Effector memory CD4-positive, alpha-beta T cell (primary cell): ENCODE measurements around the gene TMSB4X.
"Not testable (repeated sequence)": the region's sequence is repeated elsewhere in the genome, so short reads cannot be mapped to it uniquely, and the experiment has no call there.

Experiments used
- DNase-seq, 3 donors: peaks; one replicate each; pipeline ENCODE4 v3.0.0-alpha.2; 2020
- H3K27ac ChIP-seq: 2 replicates; pipeline ENCODE4 v1.7.0; 2013; ENCODE audit warnings: mild to moderate bottlenecking, low read length, moderate library complexity; ENCODE audit not compliant: insufficient read depth, poor library complexity, severe bottlenecking
- H3K27me3 ChIP-seq: replicated peaks from 2 replicates; pipeline ENCODE4 v1.7.0; 2013; ENCODE audit warnings: mild to moderate bottlenecking, low read length; ENCODE audit not compliant: insufficient read depth, control insufficient read depth, poor library complexity, severe bottlenecking
- H3K36me3 ChIP-seq: 2 replicates; pipeline ENCODE4 v1.7.0; 2013; ENCODE audit warnings: mild to moderate bottlenecking, low read length, moderate library complexity; ENCODE audit not compliant: control insufficient read depth, insufficient read depth
- H3K4me1 ChIP-seq: 2 replicates; pipeline ENCODE4 v1.7.0; 2013; ENCODE audit warnings: low read length, mild to moderate bottlenecking; ENCODE audit not compliant: control insufficient read depth, insufficient read depth, poor library complexity, severe bottlenecking
- H3K4me3 ChIP-seq: 2 replicates; pipeline ENCODE4 v1.7.0; 2013; ENCODE audit warnings: low read length, low read depth, mild to moderate bottlenecking; ENCODE audit not compliant: insufficient read depth, poor library complexity, severe bottlenecking
- H3K9me3 ChIP-seq: 2 replicates; pipeline ENCODE4 v1.7.0; 2013; ENCODE audit warnings: mild to moderate bottlenecking, low read length, moderate library complexity; ENCODE audit not compliant: control insufficient read depth
- total RNA-seq, 3 donors: gene quantifications; one replicate each; lab custom pipeline; 2026; lab: John Stamatoyannopoulos, UW

The TMSB4X gene
- 1,275 to 2,200 (median 1,375) reads per million in 3 donors for total RNA-seq

DNA sequence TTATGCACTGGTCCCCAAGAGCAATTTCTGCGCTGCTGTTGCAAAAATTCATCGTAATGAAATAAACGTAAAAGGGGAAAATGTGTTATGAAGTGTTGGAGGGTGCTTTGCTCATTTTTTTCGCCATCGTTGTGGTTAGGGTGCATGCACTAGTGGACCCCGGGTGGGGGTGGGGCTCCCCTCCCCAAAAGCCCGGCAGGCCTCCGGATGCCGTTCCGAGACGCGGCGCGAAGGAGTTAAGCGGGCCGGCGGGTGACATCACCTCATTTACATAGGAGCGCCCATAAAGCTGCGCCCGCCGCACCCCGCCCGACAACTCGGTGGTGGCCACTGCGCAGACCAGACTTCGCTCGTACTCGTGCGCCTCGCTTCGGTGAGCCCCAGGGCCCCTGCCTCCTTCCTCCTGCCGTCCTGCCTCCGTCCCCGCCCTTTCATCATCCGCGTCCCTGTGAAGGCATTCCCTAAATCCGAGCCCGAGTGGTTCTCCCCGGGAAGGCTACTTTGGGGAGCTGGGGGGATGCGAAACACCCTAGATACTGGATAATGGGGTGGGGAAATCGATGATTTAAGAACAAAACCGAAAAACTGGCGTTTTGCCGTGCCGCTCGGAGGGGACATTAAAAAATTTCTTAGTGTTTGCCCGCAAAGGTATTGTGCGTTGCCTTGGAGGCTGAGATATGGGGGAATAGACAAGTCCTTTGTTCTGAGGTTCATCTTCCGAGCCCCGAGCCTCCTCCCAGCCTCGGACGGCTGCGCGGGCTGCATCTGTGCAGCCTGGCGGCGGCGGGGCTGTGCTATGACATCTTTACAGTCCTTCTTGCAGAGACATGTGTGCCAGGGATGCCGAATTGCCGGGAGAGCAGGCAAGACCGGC, at the start of gene TMSB4X:
TSS of gene TMSB4X (plus strand) at position 315 of the 874 bp plus-strand sequence.
- Histone ChIP-seq H3K36me3 (peaks cover 13% of the 10 kb centered on the region), H3K27me3 (no peaks in the 10 kb centered on the region), H3K4me3 (peak within 1 kb of the TSS; percentile 71), H3K9me3 (no peaks in the 10 kb centered on the region), H3K27ac (peak within 1 kb of the TSS; percentile 90), H3K4me1 (peaks cover 18% of the 10 kb centered on the region)
- peak; percentile 67 to 74 (median 73) for DNase-seq

DNA sequence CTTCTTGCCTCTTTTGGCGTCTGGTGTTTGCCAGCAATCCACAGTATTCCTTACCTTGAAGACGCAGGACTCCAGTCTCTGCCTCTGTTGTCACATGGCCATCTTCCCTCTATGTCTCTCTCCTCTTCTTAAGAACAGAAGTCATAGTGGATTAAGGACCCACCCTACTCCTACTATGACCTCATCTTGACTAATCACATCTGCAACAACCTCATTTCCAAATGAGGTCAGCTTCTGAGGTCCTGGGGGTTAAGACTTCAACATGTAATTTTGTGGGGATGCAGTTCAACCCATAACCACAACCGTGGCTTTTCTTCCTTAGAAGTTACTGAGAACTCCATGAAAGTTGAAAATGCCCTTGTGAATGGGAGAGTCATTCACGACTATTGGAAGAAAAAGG, 45.2 kb upstream of the TMSB4X start:
- no peaks in the 10 kb centered on the region for H3K36me3 ChIP-seq
- no peaks in the 10 kb centered on the region for H3K9me3 ChIP-seq
- H3K4me3 ChIP-seq, result no peak overlapping the region
- no peak for DNase-seq
- no peaks in the 10 kb centered on the region for H3K27me3 ChIP-seq
- no peaks in the 10 kb centered on the region for H3K4me1 ChIP-seq
- H3K27ac ChIP-seq, result no peak overlapping the region

DNA sequence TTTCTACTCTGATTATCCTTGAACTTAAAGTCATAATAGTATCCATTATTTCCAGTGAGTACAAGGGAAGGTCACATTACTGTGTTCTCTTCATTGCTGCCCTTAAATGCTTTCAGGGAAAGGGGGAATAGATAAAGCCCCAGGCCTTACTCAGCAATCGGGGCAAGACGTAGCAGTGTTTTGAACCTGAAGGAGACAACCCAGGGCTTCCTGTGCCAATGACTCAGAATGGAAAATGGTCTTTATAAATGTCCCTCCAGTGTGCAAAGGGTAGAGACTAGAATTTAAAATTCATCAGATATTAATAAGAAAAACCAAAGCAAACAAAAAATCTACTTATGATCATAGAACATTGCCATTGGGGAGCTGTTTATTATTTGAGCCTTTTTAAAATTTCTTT, 44.8 kb upstream of the TMSB4X start:
- DNase-seq, result no peak
- Histone ChIP-seq H3K27ac (no peak overlapping the region), H3K9me3 (no peaks in the 10 kb centered on the region), H3K4me3 (no peak overlapping the region), H3K36me3 (no peaks in the 10 kb centered on the region), H3K4me1 (no peaks in the 10 kb centered on the region), H3K27me3 (no peaks in the 10 kb centered on the region)

DNA sequence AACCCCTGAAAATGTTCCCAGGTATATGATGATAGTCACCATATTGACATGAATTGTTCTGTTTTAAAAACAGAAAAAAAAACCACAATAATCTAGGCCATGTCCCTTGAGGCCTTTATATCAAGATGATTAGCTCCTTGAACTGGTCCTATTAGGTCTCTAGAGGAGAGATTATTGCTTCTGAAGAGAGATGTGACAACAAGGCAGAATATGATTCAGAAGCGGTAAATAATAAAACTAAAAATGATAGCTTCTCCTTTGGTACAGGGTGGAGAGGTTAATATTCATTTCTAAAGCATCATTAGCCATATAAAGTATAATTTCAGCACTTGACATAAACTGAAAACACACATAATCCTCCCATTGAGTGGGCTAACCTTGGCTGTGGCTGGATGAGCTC, 42.7 kb upstream of the TMSB4X start:
- Histone ChIP-seq H3K27me3 (no peaks in the 10 kb centered on the region), H3K4me1 (no peaks in the 10 kb centered on the region), H3K27ac (no peak overlapping the region), H3K36me3 (no peaks in the 10 kb centered on the region), H3K9me3 (no peaks in the 10 kb centered on the region), H3K4me3 (no peak overlapping the region)
- DNase-seq, result no peak

DNA sequence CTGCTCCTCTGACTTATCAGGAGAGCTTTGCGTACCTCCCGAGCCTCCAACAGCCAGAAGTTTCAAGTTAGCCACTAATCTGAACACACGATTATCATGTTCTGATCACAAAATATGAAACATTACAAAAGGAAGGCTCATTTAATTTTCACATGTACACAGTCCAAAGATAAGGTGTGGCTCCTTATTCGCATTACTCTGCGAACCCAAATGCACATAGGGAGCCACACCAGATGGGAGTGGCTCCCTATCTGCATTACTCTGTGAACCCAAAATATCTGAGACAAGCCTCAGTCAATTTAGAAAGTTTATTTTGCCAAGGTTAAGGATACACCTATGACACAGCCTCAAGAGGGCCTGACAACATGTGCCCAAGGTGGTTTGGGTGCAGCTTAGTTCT, 40.1 kb upstream of the TMSB4X start:
- Histone ChIP-seq H3K9me3 (no peaks in the 10 kb centered on the region), H3K4me3 (no peak overlapping the region), H3K27ac (no peak overlapping the region), H3K4me1 (no peaks in the 10 kb centered on the region), H3K36me3 (no peaks in the 10 kb centered on the region), H3K27me3 (no peaks in the 10 kb centered on the region)
- no peak for DNase-seq

DNA sequence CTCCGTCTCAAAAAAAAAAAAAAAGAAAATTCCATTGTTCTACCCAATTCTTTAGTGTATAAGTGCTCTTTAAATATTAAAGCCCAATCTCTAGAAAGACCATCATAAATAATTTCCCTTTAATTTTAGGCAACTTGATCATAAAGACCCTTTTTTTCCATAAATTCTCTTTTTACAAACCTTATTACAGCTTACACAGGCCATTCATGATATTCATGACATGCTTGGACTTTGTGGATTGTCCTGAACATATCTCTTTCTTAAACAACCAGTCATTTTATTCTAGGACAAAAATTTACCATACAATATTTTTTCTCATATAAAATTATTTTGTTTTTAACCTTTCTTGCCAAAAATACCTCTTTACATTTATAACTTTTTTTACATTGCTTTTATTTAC, 38.0 kb upstream of the TMSB4X start:
- Histone ChIP-seq H3K27ac (no peak overlapping the region), H3K27me3 (no peaks in the 10 kb centered on the region), H3K4me1 (no peaks in the 10 kb centered on the region), H3K4me3 (no peak overlapping the region), H3K9me3 (no peaks in the 10 kb centered on the region), H3K36me3 (no peaks in the 10 kb centered on the region)
- no peak for DNase-seq

DNA sequence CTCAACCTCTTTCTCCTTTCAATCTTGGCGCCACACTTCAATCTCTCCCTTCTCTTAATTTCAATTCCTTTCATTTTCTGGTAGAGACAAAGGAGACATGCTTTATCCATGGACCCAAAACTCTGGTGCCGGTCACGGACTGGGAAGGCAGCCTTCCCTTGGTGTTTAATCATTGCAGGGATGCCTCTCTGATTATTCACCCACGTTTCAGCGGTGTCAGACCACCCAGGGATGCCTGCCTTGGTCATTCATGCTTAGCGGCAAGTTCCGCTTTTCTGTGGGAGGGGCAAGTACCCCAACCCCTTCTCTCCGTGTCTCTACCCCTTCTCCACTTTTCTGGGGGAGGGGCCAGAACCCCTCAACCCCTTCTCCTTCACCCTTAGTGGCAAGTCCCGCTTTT, 34.4 kb upstream of the TMSB4X start:
- H3K9me3 ChIP-seq, H3K27ac ChIP-seq, H3K4me1 ChIP-seq, H3K4me3 ChIP-seq, H3K27me3 ChIP-seq, H3K36me3 ChIP-seq, DNase-seq: not testable (repeated sequence)

DNA sequence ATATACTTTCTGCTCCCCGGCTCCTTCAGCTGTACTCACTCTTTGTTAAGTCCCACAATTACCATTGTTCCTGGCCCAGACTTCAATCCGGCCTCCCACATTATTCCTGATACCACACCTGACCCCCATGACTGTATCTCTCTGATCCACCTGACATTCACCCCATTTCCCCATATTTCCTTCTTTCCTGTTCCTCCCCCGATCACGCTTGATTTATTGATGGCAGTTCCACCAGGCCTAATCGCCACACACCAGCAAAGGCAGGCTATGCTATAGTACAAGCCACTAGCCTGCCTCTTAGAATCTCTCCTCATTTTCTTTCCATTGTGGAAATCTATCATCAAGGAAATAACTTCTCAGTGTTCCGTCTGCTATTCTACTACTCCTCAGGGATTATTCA, 31.3 kb upstream of the TMSB4X start:
- H3K4me3 ChIP-seq, H3K36me3 ChIP-seq, H3K27me3 ChIP-seq, DNase-seq, H3K27ac ChIP-seq, H3K9me3 ChIP-seq: not testable (repeated sequence)
- H3K4me1 ChIP-seq, result peaks cover 15% of the 10 kb centered on the region

DNA sequence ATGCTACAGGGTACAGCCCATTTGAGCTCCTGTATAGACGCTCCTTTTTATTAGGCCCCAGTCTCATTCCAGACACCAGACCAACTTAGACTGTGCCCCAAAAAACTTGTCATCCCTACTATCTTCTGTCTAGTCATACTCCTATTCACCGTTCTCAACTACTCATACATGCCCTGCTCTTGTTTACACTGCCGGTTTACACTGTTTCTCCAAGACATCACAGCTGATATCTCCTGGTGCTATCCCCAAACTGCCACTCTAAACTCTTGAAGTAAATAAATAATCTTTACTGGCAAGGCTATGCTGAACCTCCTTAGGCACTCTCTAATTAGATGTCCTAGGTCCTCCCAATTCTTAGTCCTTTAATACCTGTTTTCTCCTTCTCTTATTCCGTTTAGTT, 30.5 kb upstream of the TMSB4X start:
- H3K9me3 ChIP-seq, H3K27ac ChIP-seq, H3K4me3 ChIP-seq, H3K36me3 ChIP-seq, DNase-seq, H3K27me3 ChIP-seq: not testable (repeated sequence)
- peaks cover 24% of the 10 kb centered on the region for H3K4me1 ChIP-seq

DNA sequence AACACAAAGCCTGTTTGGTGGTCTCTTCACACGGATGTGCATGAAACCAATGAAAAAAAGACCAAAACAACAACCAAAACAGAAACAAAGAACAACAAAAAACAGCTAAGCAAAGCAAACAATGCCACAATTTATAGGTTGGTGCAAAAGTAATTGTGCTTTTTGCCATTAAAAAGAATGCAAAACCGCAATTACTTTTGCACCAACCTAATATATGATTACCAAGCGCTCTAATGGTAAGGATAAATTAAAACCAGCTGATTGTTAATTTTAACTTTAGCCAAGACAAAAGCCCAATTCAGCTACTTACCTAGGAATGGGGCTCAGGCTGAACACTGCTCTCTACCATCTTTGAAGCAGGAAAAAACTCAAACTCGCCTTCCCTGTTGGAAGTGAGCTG, 29.4 kb upstream of the TMSB4X start:
- no peaks in the 10 kb centered on the region for H3K36me3 ChIP-seq
- H3K27me3 ChIP-seq, result no peaks in the 10 kb centered on the region
- peaks cover 31% of the 10 kb centered on the region for H3K4me1 ChIP-seq
- H3K27ac ChIP-seq, result no peak overlapping the region
- no peaks in the 10 kb centered on the region for H3K9me3 ChIP-seq
- H3K4me3 ChIP-seq, result no peak overlapping the region
- DNase-seq, result no peak
